Liver (tissue), 9 donors: Measurements from ENCODE around the gene PELI1. TPM values are rescaled to one million over a fixed set of nuclear protein-coding genes. Genes with fewer than 3 reads are reported as not detected.

Experiments used
- DNase-seq: peaks from one replicate; pipeline ENCODE4 v3.0.0-alpha.2; 2017; ENCODE audit warnings: low spot score
- H3K27ac ChIP-seq, 2 donors: one replicate each; pipeline ENCODE4 v1.7.0; 2013; ENCODE audit warnings: inconsistent platforms in 2 of 2, low read length in 2 of 2, control low read depth in 1 of 2, low read depth in 1 of 2, mild to moderate bottlenecking in 1 of 2
- H3K27me3 ChIP-seq, 4 donors: one replicate each; pipeline versions ENCODE4 v1.6.1 to v1.7.0; 2013; ENCODE audit warnings: low read length in 3 of 4, inconsistent platforms in 1 of 4, mild to moderate bottlenecking in 1 of 4, moderate library complexity in 1 of 4; ENCODE audit not compliant: control insufficient read depth in 4 of 4, insufficient read depth in 4 of 4
- H3K36me3 ChIP-seq, 4 donors: one replicate each; pipeline versions ENCODE4 v1.6.1 to v1.7.0; 2013; ENCODE audit warnings: low read length in 3 of 4, mild to moderate bottlenecking in 3 of 4, low read depth in 1 of 4, moderate library complexity in 1 of 4; ENCODE audit not compliant: control insufficient read depth in 4 of 4, insufficient read depth in 3 of 4
- H3K4me1 ChIP-seq, 4 donors: one replicate each; pipeline versions ENCODE4 v1.6.1 to v1.7.0; 2013; ENCODE audit warnings: low read length in 3 of 4, mild to moderate bottlenecking in 3 of 4, moderate library complexity in 1 of 4; ENCODE audit not compliant: control insufficient read depth in 4 of 4, insufficient read depth in 4 of 4
- H3K4me3 ChIP-seq, 3 donors: one replicate each; pipeline versions ENCODE4 v1.6.1 to v1.7.0; 2013; ENCODE audit warnings: low read length in 3 of 3, control low read depth in 1 of 3, low read depth in 1 of 3, mild to moderate bottlenecking in 1 of 3
- H3K9ac ChIP-seq, 2 donors: one replicate each; pipeline ENCODE4 v1.7.0; 2013; ENCODE audit warnings: low read length in 2 of 2, mild to moderate bottlenecking in 2 of 2, moderate library complexity in 2 of 2, control low read depth in 1 of 2, low read depth in 1 of 2
- H3K9me3 ChIP-seq, 4 donors: one replicate each; pipeline versions ENCODE4 v1.6.1 to v1.7.0; 2013; ENCODE audit warnings: low read length in 3 of 4; ENCODE audit not compliant: control insufficient read depth in 4 of 4
- EGR1 ChIP-seq, 2 donors: IDR thresholded peaks; 2 replicates each; pipeline ENCODE4 v1.6.1; 2016 to 2018; ENCODE audit warnings: antibody characterized with exemption in 2 of 2, low read depth in 2 of 2
- FOXA1 ChIP-seq: IDR thresholded peaks from 2 replicates; pipeline ENCODE4 v1.6.1; 2016; ENCODE audit warnings: antibody characterized with exemption
- FOXA2 ChIP-seq: IDR thresholded peaks from 2 replicates; pipeline ENCODE4 v1.6.1; 2016; ENCODE audit warnings: antibody characterized with exemption
- GABPA ChIP-seq, 2 donors: IDR thresholded peaks in 1 of 2; conservative IDR thresholded peaks in 1 of 2; 2 replicates each; pipeline ENCODE4 v1.6.1; 2016; ENCODE audit warnings: antibody characterized with exemption in 2 of 2, mild to moderate bottlenecking in 1 of 2, moderate library complexity in 1 of 2
- HNF4A ChIP-seq, 2 donors: conservative IDR thresholded peaks; 2 replicates each; pipeline ENCODE4 v1.6.1; 2016; ENCODE audit warnings: antibody characterized with exemption in 2 of 2, mild to moderate bottlenecking in 2 of 2
- HNF4G ChIP-seq: IDR thresholded peaks from 2 replicates; pipeline ENCODE4 v1.6.1; 2016; ENCODE audit warnings: antibody characterized with exemption
- JUND ChIP-seq, 2 donors: IDR thresholded peaks; 2 replicates each; pipeline ENCODE4 v1.6.1; 2016; ENCODE audit warnings: antibody characterized with exemption in 2 of 2
- NR2F2 ChIP-seq: IDR thresholded peaks from 2 replicates; pipeline ENCODE4 v1.6.1; 2016; ENCODE audit warnings: antibody characterized with exemption
- RAD21 ChIP-seq, 2 donors: IDR thresholded peaks; 2 replicates each; pipeline ENCODE4 v1.6.1; 2016; ENCODE audit warnings: antibody characterized with exemption in 2 of 2, mild to moderate bottlenecking in 2 of 2
- RXRA ChIP-seq, 2 donors: IDR thresholded peaks; 2 replicates each; pipeline ENCODE4 v1.6.1; 2017 to 2018; ENCODE audit warnings: antibody characterized with exemption in 2 of 2, mild to moderate bottlenecking in 1 of 2
- SP1 ChIP-seq: IDR thresholded peaks from 2 replicates; pipeline ENCODE4 v1.6.1; 2018; ENCODE audit warnings: antibody characterized with exemption, mild to moderate bottlenecking
- TAF1 ChIP-seq: conservative IDR thresholded peaks from 2 replicates; pipeline ENCODE4 v1.6.1; 2016; ENCODE audit warnings: antibody characterized with exemption, mild to moderate bottlenecking
- YY1 ChIP-seq: IDR thresholded peaks from 2 replicates; pipeline ENCODE4 v1.6.1; 2016; ENCODE audit warnings: antibody characterized with exemption, mild to moderate bottlenecking
- WGBS: extraction: QIAGEN DNeasy Blood & Tissue Kit; methylation state at CpG from one replicate; pipeline ENCODE4 v1.1.7; 2013; 5-methylcytosine and 5-hydroxymethylcytosine counted together
- polyA plus RNA-seq, 2 donors: library from polyadenylated mRNA; stranded (reverse) in 1 of 2; unstranded in 1 of 2; fragments of 200-250 nt in 1 of 2; fragments of >200 nt in 1 of 2; fragmentation: Nextera tagmentation in 1 of 2; extraction: Ambion mirVana in 1 of 2; gene quantifications; one replicate each; pipeline versions ENCODE4 v1.2.1 to v1.2.3, GENCODE V29; 2013 to 2015
- total RNA-seq, 2 donors: library from RNA; depleted of rRNA; stranded (reverse); fragments of >200 nt; gene quantifications; one replicate each; pipeline ENCODE4 v1.2.3, GENCODE V29; 2014
- TF ChIP-seq, protein P1 (sequence below): fragments of 150-350 bp; IDR thresholded peaks from 2 replicates; pipeline ENCODE4 v1.5.1; 2017; ENCODE audit warnings: improper control_type of control experiment, low read depth, low read length; ENCODE audit not compliant: missing input control
- TF ChIP-seq, protein P2 (sequence below): IDR thresholded peaks from 2 replicates; pipeline ENCODE4 v1.6.1; 2016; ENCODE audit warnings: antibody characterized with exemption
- donor health status: healthy.
- donor health status: healthy.
- donor health status: healthy.
- donor health status: healthy.
- donor health status: healthy.

PELI1 gene
- total and polyA plus RNA-seq, 4 donors, result 4.5 to 21.3 (median 7.4) TPM

DNA sequence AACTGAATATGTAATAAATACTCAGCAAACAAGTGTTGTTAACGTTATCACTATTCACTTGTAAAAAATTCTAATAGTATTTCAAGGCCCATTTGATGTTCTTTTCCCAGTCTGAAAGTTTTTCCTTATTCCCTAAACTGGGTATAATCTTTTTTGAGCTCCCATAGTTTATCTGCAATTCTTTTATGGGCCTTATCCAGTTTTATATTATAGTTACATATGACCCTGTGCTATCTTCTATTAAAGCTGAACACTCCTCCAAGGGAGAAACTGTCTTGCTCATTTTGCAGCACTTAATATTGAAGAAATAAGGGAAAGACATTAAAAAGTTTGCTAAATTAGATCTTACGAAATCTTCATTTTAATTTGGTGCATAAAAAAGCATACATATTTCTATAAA lies 13.9 kb downstream of the PELI1 start (continued):
- TF ChIP-seq, protein P1, sequence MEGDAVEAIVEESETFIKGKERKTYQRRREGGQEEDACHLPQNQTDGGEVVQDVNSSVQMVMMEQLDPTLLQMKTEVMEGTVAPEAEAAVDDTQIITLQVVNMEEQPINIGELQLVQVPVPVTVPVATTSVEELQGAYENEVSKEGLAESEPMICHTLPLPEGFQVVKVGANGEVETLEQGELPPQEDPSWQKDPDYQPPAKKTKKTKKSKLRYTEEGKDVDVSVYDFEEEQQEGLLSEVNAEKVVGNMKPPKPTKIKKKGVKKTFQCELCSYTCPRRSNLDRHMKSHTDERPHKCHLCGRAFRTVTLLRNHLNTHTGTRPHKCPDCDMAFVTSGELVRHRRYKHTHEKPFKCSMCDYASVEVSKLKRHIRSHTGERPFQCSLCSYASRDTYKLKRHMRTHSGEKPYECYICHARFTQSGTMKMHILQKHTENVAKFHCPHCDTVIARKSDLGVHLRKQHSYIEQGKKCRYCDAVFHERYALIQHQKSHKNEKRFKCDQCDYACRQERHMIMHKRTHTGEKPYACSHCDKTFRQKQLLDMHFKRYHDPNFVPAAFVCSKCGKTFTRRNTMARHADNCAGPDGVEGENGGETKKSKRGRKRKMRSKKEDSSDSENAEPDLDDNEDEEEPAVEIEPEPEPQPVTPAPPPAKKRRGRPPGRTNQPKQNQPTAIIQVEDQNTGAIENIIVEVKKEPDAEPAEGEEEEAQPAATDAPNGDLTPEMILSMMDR, result no peak
- TF ChIP-seq SP1, result no peak
- TF ChIP-seq JUND (IDR thresholded peaks at IDR 0.05), result no peak
- no peak for TF ChIP-seq GABPA (IDR thresholded peaks at IDR 0.05 in 1 of 2, conservative IDR thresholded peaks at IDR 0.05 in 1 of 2)

DNA sequence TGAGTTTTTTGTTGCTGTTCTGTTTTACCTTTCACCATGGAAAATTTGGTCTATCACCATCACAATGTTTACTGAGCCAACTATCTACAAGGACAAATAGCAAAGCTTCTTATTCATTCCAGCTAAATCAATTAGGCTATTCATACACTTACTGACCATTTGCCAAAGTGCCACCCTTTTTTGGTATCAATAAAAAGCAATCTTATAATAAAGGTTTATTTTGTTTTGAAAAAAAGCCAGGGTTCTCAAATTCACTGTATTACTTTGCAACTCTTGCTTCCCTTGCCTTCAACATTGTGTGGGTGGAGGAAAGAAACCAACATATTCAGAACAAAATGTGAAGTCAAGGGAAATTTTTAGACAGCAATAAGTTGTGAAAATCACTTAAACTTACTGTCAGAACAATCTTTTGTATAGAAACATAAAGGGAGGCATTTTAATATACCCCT lies 15.3 kb downstream of the PELI1 start:
- H3K27me3 ChIP-seq, result no peaks in the 10 kb centered on the region
- TF ChIP-seq, protein P2, sequence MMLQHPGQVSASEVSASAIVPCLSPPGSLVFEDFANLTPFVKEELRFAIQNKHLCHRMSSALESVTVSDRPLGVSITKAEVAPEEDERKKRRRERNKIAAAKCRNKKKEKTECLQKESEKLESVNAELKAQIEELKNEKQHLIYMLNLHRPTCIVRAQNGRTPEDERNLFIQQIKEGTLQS, result no peak
- TF ChIP-seq HNF4G, result no peak
- TF ChIP-seq RXRA (IDR thresholded peaks at IDR 0.05), result no peak
- no peak for TF ChIP-seq GABPA (IDR thresholded peaks at IDR 0.05 in 1 of 2, conservative IDR thresholded peaks at IDR 0.05 in 1 of 2)
- TF ChIP-seq HNF4A (conservative IDR thresholded peaks at IDR 0.05), result no peak
- no peak for TF ChIP-seq FOXA2
- no peak for TF ChIP-seq SP1
- TF ChIP-seq EGR1 (IDR thresholded peaks at IDR 0.05; ENCODE audit: low read depth in 2 of 2), result no peak
- no peak for TF ChIP-seq TAF1
- no peak overlapping the region for H3K9ac ChIP-seq
- H3K4me3 ChIP-seq, result no peak overlapping the region
- H3K4me1 ChIP-seq, result peaks cover 0 to 4% (median 0%) of the 10 kb centered on the region in 4 donors
- no peaks in the 10 kb centered on the region for H3K36me3 ChIP-seq
- H3K9me3 ChIP-seq, result no peaks in the 10 kb centered on the region
- DNase-seq, result no peak
- no peak overlapping the region for H3K27ac ChIP-seq

GRCh38 chr2:64128406-64128805 lies 15.8 kb downstream of the PELI1 start:
- H3K36me3 ChIP-seq, result no peaks in the 10 kb centered on the region
- no peaks in the 10 kb centered on the region for H3K9me3 ChIP-seq
- H3K4me3 ChIP-seq, result no peak overlapping the region
- WGBS, result 93% methylated on average over 1 of the region's 1 CpG
- DNase-seq, result no peak
- H3K27ac ChIP-seq, result no peak overlapping the region
- no peak for TF ChIP-seq HNF4A (conservative IDR thresholded peaks at IDR 0.05)
- no peak for TF ChIP-seq HNF4G
- no peak for TF ChIP-seq FOXA1
- TF ChIP-seq NR2F2, result no peak
- no peak for TF ChIP-seq EGR1 (IDR thresholded peaks at IDR 0.05; ENCODE audit: low read depth in 2 of 2)
- no peak for TF ChIP-seq YY1
- no peak for TF ChIP-seq GABPA (IDR thresholded peaks at IDR 0.05 in 1 of 2, conservative IDR thresholded peaks at IDR 0.05 in 1 of 2)
- TF ChIP-seq RAD21 (IDR thresholded peaks at IDR 0.05), result no peak
- TF ChIP-seq TAF1, result no peak
- TF ChIP-seq, protein P1, result no peak
- TF ChIP-seq FOXA2, result no peak
- no peak overlapping the region for H3K9ac ChIP-seq
- no peaks in the 10 kb centered on the region for H3K27me3 ChIP-seq
- H3K4me1 ChIP-seq, result peaks cover 0 to 4% (median 0%) of the 10 kb centered on the region in 4 donors
